ENCODE results near the gene CYP4B1. TPM values are rescaled to one million over a fixed set of nuclear protein-coding genes. Genes with fewer than 3 reads are reported as not detected.

Gene CYP4B1
- total and polyA plus RNA-seq, 2 donors (not counting 3 experiments of a cell fraction or from before 2014, with no cell fraction given): not detected

GRCh38 chr1:46802901-46803574, 4.2 kb downstream of the CYP4B1 start:
- BruUV-seq (replicated peaks): no TSS peak
- FAIRE-seq: no peak
- ChIA-PET POLR2A (no interaction called here), CTCF (no interaction called here)
- Histone ChIP-seq H3K9ac (replicated peaks; ENCODE audit: extremely low read depth, insufficient read depth, low read length) (no peak overlapping the region), H3K4me1 (ENCODE audit: control insufficient read depth, extremely low read depth, insufficient read depth, low read length) (no peaks in the 10 kb centered on the region), H3K4me2 (ENCODE audit: insufficient read depth, low read length) (no peak overlapping the region), H3K27me3 (ENCODE audit: control insufficient read depth in 2 of 2, insufficient read depth in 2 of 2, low read length in 2 of 2) (no peaks in the 10 kb centered on the region), H3K27ac (ENCODE audit: insufficient read depth, low read depth, low read length) (no peak overlapping the region), H2AFZ (ENCODE audit: low read depth, low read length) (no peak overlapping the region), H3K79me2 (ENCODE audit: control insufficient read depth, insufficient read depth, low read length) (no peaks in the 10 kb centered on the region), H4K20me1 (replicated peaks; ENCODE audit: control insufficient read depth, extremely low read depth, insufficient read depth, low read length) (no peaks in the 10 kb centered on the region), H3K4me3 (replicated peaks in 1 of 3; ENCODE audit: insufficient read depth in 1 of 3, low read depth in 1 of 3, low read length in 3 of 3) (no peak overlapping the region), H3K36me3 (ENCODE audit: control insufficient read depth in 2 of 2, extremely low read depth in 1 of 2, insufficient read depth in 2 of 2, low read length in 2 of 2) (no peaks in the 10 kb centered on the region), H3K9me1 (replicated peaks; ENCODE audit: control insufficient read depth, extremely low read depth, insufficient read depth, low read length) (no peaks in the 10 kb centered on the region), H3K9me3 (replicated peaks; ENCODE audit: control insufficient read depth, insufficient read depth, low read length) (no peaks in the 10 kb centered on the region)
- no peak for DNase-seq (ENCODE audit: low read depth, low spot score)
- dilution Hi-C loops (cut with MboI; ENCODE audit: extremely low pct_ligation_motif_present, low sequenced_read_pairs): no loop called here
- intact Hi-C loops (cut with micrococcal nuclease): no loop called here
- TF ChIP-seq POLR2A (IDR thresholded peaks at IDR 0.05; ENCODE audit: low read depth, low read length) (no peak), POLR2AphosphoS5 (IDR thresholded peaks at IDR 0.05; ENCODE audit: insufficient read depth, low read depth, low read length) (no peak), MYC (IDR thresholded peaks at IDR 0.05; ENCODE audit: low read depth, low read length) (no peak), GATA2 (IDR thresholded peaks at IDR 0.05; ENCODE audit: insufficient read depth, insufficient read length, low read depth, low read length) (no peak), EZH2 (IDR thresholded peaks at IDR 0.05; ENCODE audit: borderline replicate concordance, low read depth, low read length, severe bottlenecking) (no peak), FOS (IDR thresholded peaks at IDR 0.05; ENCODE audit: borderline replicate concordance, insufficient read depth, low read length) (no peak), JUN (IDR thresholded peaks at IDR 0.05; ENCODE audit: borderline replicate concordance, insufficient read depth, insufficient read length, low read depth) (no peak), MAX (IDR thresholded peaks at IDR 0.05; ENCODE audit: insufficient read depth, insufficient read length) (no peak), CTCF (IDR thresholded peaks at IDR 0.05; ENCODE audit: extremely low read depth in 1 of 2, insufficient read depth in 1 of 2, low read depth in 1 of 2, low read length in 2 of 2) (no peak)
